ENCODE results near the gene FOSB.

The FOSB gene

DNA sequence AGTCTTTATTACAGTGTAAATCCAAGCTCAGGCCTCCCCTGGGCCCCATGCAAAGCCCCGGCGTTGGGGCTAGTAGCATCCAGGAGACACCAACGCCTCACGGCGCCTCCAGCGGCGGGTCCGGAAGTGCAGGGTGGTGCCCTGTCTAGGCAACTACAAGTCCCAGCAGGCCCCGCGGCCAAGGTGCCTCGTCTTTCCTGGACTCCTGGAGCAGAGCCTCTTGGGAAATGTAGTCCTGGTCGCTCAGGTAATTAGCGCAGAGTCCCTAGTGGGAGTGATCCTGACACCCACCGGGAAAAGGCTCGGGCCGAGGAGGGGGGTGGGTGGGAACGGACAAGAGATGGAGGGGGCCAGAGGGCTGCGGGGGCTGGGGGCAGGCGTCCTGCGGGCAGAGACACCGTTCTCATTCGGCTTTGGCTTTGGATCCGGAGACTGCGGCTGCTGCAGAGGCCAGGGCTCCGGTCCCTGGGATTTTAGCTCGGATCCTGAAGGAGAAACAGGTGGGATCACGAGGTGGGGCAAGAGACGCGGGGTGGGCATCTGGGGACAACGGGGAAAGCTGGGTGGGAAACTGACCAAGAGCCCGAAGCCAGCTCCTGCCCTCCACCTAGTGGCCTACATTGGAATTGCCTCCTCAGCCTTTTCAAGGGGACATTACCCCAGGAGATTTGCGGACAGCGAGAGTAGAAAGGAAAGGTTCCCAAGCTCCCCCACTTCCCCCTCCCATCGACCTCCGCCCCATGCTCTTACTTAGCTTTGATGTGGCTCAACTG lies 17.7 kb downstream of the FOSB start:
- DNase-seq = peak; percentile 91

DNA sequence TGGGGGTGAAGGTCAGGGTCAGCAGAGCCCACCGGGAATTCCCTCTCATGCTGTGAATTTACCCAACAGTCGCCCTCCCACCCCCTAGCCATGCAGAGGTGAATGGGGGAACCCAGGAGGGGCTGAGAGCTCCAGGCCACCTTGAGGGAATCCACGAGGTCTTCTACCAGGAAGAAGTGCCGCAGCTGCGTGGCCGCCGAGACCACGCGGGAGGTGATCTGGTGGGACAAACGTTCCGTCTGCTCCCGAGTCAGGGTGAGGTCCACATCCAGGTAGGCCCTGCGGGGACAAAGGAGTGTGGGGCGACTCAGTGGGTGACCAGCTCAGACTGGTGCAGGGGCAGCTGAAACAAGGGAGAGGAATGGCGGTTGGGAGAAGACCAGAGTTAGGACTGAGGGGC lies 20.9 kb downstream of the FOSB start:
- no peak for DNase-seq

DNA sequence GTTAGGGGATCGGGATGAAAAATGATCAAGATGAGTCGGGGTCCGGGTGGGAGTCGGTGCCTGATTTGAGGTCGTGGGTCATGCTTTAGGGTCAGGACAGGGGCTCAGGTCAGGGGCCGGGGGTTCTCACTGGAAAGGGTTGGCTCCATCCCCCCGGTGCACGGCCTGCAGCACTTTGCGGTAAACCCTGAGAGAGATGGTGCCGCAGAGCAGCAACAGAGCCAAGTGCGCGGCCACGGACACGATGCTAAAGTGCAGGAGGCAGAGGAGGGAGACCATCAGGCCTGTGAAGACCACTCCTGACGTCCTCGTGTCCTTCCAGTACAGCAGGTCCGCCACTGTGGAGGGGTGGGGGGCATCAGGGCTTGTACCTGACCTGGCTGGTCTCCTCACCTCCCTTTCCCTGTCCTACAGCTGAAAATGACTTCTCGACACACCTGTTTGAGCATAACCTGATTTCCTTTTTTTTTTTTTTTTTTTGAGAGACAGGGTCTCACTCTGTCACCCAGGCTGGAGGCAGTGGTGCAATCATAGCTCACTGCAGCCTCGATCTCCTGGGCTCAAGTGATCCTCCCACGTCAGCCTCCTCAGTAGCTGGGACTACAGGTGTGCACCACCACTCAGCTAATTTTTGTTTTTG lies 21.5 kb downstream of the FOSB start:
- DNase-seq = no peak

DNA sequence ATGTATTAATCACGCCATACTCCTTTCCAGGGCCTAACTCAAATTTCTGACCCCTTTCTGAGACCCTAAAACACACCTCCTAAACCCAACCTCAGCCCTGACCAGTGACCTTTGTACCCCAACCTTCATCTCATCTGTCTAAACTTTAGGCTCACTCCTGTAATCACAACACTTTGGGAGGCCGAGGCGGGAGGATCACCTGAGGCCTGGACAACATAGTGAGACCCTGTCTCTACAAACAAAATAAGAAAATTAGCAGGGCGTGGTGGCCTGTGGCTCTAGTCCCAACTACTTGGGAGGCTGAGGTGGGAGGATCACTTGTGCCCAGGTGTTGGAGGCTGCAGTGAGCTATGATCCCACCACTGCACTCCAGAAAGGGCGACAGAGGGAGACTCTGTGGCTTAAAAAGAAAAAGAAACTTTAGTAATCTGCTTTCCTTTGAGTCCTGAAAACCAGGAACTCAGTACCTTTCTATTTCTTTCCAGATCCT lies 24.4 kb downstream of the FOSB start:
- no peak for DNase-seq

DNA sequence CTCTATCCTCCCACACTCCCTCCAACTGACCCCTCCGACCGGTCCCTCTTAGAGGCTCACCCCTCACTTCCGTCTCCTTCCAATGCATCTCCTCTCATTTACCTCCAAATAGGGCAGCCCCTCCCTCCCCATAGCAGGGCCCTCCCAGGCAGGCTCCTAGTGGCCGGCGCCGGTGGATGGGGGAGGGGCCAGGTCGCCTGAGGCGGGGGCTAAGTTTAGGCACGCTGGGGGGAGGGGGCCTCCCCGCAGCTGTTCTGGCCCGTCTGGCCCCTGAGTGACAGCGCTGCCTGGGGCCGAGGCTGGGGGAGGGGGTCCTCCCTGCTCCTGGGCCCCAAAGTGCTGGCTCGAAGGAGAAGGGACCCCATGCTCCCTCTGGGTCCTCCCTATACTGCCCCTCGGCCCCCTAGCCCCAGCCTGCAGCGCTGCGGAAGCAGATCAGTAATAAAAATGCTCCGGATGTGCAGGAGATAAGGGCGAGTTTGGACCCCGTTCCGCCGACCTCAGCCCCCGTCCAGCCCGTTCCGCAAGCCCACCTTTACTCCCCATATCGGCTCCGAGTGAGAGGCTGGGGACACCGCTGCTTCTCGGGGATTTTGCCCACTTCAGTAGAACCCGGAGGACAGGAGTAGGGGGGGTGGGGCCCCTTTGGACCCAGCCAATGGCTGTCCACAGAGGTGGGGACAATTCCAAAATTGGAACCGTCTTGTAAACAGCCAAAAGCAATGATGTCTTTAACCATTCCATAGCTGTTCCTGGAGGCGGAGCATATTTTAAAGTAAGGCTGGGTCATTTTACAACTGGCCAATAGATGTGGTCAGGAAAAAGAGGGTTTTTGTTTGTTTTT lies 25.1 kb downstream of the FOSB start:
- DNase-seq = no peak

DNA sequence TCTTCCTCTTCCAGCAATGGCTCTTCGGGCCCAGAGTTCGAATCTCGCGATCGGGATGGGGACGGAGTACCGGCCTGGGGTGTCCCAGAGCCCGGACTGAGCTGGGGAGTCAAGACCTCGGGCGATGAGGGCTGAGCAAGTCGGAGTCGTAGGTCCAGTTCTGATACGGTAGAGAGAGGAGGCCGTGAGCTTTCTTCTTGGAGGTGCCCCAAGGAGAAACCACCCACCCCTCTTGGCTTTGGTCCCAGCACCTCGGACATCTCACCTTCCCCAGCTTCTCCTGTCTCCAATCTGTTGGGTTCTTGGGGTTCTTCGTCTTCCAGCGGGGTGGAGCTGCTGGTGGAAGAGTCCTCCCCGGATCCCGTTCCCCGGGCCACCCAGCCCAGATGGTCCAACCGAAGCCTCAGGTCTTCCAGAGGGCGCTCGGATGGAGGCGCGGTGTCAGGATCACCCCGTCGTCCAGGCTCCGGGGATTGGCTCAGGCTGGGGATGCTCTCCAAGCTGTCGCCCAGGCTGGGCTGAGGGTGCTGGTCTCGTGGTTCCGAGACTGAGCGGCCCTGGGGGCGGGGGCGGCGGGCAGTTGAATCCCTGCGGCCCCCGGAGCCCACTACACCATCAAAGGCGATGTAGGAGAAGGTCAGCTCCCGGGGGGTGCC lies 26.6 kb downstream of the FOSB start:
- no peak for DNase-seq

DNA sequence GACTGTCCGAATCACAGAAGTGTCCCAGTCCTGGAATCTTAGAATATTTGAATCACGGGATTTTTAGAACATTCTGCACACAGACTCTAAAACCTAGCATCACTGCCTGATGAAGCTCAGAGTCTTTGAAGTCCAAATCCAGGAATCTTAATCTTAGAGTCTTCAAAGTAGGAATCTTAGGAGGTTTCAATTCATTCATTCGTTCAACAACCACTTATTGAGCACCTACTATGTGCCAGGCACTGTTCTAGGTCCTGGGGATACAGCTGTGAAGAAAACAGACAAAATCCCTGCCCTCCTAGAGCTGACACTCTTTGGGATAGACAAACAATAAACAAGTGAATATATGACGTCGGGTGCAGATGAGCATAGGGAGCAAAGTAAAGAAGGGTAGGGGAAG lies 27.4 kb downstream of the FOSB start:
- no peak for DNase-seq

DNA sequence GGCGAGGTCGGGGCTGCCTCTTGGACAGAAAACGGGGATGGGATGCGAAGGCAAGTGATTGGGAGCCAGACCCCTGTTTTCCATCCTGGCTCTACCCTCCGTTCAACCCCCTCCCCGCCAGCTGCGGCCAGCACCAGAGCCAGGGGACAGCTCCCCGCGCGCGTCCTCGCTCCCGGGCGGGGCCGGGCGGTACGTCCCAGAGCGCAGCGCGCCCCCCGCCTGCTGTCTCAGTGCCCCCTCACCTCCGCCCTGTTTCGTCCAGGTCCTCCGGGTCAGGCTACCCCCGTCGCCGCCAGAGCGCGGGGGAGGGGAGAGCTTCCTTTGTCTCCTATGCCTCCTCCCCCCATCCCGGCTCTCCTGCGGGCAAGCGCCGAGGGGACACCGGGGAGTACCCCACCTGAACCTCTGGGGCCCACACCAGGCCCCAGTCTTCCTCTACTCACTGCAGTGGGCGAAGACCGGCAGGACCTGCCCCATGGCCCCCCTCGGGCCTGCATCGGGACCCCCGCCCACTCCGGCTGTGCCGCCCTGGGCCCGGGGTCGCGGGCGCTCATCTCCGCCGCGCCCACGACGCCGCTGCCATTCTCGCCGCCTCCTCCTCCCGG lies 28.7 kb downstream of the FOSB start:
- no peak for DNase-seq

DNA sequence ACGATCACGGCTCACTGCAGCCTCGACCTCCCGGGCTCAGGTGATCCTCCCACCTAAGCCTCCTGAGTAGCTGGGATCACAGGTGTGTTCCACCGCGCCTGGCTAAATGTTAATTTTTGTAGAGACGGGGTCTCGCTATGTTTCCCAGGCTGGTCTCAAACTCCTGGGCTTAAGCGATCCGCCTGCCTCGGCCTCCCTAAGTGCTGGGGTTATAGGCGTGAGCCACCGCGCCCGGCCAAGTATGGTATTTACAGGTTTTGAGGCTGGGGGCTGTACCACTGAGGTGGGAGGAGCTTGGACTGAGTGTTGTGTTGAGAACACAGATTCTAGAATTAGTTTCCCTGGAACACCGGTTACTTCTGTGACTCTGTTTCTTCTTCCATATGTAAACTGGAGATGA lies 30.0 kb downstream of the FOSB start:
- DNase-seq = no peak

DNA sequence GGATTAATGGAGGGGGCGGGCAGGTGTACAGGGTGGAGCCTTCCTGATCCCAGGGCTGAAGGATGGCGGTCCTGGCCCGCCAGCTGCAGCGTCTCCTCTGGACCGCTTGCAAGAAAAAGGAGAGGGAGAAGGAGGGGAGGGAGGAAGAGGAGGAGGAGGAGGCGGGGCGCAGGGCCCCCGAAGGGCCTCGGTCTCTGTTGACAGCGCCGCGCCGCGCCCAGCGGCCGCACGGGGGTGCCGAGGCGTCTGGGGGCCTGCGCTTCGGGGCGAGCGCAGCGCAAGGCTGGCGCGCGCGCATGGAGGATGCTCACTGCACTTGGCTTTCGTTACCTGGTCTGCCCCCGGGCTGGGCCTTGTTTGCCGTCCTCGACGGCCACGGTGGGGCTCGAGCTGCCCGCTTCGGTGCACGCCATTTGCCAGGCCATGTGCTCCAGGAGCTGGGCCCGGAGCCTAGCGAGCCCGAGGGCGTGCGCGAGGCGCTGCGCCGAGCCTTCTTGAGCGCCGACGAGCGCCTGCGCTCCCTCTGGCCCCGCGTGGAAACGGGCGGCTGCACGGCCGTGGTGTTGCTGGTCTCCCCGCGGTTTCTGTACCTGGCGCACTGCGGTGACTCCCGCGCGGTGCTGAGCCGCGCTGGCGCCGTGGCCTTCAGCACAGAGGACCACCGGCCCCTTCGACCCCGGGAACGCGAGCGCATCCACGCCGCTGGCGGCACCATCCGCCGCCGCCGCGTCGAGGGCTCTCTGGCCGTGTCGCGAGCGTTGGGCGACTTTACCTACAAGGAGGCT lies 30.8 kb downstream of the FOSB start, which contains the start of gene PPM1N:
TSS of gene PPM1N (plus strand) at position 33 of the 785 bp plus-strand sequence. CDS start at position 63, 30 bp downstream.
- peak; percentile 2 for DNase-seq

DNA sequence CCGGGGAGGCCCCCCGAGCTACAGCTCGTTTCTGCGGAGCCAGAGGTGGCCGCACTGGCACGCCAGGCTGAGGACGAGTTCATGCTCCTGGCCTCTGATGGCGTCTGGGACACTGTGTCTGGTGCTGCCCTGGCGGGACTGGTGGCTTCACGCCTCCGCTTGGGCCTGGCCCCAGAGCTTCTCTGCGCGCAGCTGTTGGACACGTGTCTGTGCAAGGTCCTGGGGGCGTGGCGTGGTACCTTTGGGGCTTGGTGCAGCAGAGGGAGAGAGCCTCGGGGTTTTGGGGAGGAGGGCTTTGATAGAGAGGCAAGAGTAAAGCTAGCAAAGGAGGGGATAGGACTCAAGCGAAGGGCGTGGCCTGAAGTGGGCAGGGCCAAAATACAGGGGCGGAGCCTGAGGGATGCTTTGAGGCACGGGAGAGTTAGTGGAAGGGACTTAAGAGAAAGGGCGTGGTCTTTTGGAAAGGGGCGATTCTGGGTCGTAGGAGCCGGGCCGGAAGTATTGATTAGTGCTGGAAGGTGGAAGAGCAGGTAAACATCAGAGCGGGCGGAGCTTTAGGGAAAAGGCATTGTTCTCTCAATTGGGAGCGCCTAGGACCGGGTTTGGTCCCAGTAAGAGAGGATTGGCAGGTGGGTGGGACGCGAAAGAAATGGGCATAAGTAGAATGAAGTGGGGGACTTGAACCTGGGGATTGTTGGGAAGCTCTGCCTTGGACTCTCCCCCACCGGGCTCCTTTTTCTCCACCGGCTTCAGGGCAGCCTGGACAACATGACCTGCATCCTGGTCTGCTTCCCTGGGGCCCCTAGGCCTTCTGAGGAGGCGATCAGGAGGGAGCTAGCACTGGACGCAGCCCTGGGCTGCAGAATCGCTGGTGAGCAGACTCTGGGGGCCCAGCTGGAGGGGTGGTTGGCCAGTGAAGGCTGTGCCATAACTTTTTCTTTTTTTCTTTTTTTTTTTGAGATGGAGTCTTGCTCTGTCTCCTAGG lies 31.7 kb downstream of the FOSB start:
- peak; percentile 93 for DNase-seq

DNA sequence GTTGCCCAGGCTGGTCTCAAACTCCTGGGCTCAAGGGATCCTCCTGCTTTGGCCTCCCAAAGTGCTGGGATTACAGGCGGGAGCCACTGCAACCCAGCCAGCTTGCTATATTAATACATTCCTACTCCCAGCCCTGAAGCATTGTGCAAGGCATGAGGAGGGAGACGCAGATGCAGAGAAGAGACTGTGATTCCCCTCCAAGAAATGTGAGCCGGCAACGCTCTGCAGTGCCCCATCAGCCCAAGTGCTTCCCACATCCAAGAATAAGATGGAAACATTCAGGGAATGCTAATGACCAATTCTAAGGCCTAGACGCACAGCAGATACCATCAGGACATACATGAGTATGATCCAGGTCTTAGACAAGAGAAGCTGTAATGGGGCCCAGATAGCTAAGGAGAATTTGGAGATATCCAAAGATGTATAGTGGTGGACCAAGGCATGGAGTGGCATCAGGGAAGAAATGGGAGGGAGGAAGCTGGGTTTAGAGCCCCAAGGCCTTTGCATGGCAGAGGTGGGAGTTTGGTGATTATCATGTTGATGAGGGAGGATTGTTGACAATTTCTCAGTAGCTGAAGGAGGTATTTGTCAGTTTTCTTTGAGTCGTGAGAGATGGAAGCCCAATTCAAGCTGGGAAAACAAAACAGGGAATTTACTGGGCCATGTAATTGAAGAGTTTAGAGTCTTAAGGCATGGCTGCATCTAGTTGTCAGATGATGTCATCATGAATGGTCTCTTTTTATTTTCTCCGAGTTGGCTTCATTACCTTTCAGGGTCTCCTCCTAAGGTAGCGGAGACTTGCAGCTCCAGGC lies 33.3 kb downstream of the FOSB start:
- no peak for DNase-seq

DNA sequence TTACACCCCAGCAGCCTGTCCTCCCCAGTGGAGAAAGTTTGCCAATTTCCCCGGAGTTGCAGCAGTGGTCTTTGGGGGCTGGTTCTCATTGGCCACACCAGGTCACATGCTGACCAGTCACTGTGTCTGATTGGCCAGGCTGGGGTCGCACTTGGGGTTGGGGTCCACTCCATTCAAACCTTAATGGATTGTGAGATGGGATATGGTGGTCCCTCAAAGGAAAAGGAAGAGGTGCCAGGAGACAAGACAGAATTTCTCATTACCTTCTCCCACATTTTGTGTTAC lies 33.9 kb downstream of the FOSB start:
- DNase-seq = no peak

DNA sequence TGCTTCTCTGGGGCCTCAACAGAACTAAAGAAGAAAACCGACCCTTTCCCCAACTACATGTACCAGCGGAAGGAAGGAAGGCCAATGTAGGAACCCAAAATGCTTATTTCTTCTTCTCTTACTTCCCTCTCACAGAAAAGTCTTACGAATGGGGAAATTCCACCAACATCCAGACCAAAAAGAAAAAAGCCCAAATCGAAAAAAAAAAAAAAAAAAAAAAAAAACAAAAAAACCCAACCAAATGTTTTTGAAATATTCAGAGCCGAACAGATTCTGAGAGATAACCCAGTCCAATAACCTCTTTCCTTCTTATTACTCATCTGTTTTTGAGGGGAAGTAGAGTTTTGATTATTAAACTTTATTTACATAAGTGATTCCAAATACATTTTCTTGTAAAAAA lies 34.3 kb downstream of the FOSB start:
- DNase-seq = no peak

DNA sequence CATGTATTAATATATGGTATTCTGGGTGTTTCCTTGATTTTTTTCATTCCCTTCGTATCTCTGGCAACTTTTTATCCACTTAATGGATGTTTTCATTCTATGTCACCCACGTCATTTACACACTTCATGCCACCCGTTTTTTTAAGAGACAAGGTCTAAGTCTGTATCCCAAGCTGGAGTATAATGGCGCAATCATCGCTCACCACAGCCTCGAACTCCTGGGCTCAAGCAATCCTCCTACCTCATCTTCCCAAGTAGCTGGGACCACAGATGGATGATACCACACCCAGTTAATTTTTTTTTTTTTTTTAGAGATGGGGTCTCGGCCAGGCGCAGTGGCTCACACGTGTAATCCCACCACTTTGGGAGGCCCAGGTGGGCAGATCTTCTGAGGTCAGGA lies 36.1 kb downstream of the FOSB start:
- DNase-seq = no peak

DNA sequence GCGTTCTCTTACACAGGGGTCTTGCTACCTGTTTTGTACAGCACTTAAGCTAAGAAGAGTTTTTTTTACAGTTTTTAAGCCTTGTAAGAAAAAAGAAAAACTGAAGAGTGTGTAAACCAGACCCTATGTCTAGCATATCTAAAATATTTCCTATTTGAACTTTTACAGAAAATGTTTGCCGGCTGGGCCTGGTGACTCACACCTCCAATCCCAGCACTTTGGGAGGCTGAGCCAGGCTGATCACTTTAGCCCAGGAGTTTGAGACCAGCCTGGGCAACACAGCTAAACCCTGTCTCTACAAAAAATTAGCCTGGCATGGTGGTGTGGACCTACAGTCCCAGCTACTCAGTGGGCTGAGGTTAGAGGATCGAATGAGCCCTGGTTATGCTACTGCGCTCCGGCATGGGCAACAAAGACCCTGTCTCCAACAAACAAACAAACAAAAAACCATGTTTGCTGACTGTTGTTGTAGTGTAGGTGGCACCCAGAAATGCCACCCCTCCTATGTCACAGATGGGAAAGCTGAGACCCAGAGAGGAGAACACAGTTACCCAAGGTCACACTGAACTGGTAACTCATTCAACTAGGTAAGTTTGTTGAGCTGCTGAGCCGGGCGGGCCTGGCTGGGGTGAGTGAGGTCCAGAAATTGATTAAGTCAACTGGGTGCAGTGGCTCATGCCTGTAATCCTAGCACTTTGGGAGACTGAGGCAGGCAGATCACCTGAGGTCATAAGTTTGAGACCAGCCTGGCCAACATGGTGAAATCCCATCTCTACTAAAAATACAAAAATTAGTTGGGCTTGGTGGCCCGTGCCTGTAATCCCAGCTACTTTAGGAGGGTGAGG lies 37.6 kb downstream of the FOSB start:
- no peak for DNase-seq

DNA sequence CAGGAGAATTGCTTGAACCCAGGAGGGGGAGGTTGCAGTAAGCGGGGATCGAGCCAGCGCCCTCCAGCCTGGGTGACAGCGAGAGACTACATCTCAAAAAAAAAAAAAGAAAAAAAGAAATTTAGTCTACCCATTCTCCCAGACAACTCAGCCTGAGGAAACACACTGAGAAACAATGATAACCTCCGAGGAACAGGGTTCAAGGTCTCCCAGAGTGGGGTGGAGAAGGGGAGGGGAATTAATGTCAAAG lies 38.1 kb downstream of the FOSB start:
- DNase-seq = no peak

DNA sequence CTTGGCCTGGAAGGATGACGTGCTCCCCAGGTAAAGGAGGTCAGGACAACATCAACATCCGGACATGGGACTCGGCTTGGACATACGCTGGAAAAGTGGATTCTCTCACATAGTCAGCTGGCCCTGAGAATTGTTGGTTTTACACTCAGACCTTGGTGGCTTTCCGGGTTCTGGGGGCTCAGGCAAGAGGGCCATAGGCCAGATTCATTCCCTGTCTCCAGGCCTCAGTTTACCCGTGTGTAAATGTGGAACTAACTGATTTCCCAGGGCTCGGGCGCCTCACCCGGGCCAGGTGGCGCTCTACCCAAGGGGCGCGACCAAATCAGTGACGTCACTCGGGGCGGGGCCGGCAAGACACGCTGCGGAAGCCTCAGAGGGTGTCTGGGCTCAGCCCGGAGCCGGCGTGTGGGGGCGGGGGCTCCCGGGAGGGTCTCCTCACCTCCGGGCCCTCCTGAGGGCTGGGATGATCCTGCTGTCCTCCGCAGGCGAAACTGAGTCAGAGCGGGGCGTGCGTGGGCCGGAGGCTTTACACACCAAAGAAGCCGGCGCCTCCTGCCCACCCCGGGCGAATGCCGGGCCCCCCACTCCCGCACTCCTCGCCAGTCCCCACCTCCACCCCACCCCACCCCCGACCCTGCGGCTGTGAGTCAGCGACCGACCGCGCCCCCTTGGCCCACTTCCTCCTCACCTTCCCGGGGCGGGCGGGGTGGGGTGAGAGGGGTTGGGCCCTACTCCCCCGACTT lies 38.6 kb downstream of the FOSB start:
- peak; percentile 77 for DNase-seq
